SW480 (cell line): Measurements from ENCODE around the gene SUPT5H.
A peak's percentile ranks its signal among the peaks of the same experiment; 100 is the strongest.

Experiments
- DNase-seq: peaks from one replicate; pipeline ENCODE4 v3.0.0-alpha.2; 2016; ENCODE audit warnings: low spot score

The SUPT5H gene

GRCh38 chr19:39409208-39410016 is 36.0 kb upstream of the SUPT5H start:
- peak; percentile 99 for DNase-seq

- DNase-seq = peak; percentile 54
Observed at GRCh38 chr19:39410017-39410830, 35.2 kb upstream of the SUPT5H start.

GRCh38 chr19:39410831-39411080 is 34.6 kb upstream of the SUPT5H start:
- no peak for DNase-seq

GRCh38 chr19:39411081-39411831 is 34.1 kb upstream of the SUPT5H start:
- DNase-seq = peak; percentile 87

- peak; percentile 96 for DNase-seq
Observed at GRCh38 chr19:39411832-39412099, 33.6 kb upstream of the SUPT5H start.

GRCh38 chr19:39412100-39412866 is 33.1 kb upstream of the SUPT5H start, which contains the start of gene PLEKHG2:
Gene PLEKHG2 (plus strand): TSS chr19:39412669. CDS start chr19:39414087, 1,418 bp downstream.
- peak; percentile 100 for DNase-seq

GRCh38 chr19:39412867-39413271 is 32.5 kb upstream of the SUPT5H start:
- no peak for DNase-seq

- peak; percentile 47 for DNase-seq
Observed at GRCh38 chr19:39413272-39413910, 32.0 kb upstream of the SUPT5H start.

GRCh38 chr19:39413911-39414608 is 31.3 kb upstream of the SUPT5H start:
- DNase-seq = no peak

- no peak for DNase-seq
Observed at GRCh38 chr19:39415111-39416046, 30.0 kb upstream of the SUPT5H start.

GRCh38 chr19:39416152-39417120 is 28.9 kb upstream of the SUPT5H start:
- no peak for DNase-seq

- DNase-seq = no peak
Observed at GRCh38 chr19:39417463-39418181, 27.8 kb upstream of the SUPT5H start.

GRCh38 chr19:39419003-39419402 is 26.4 kb upstream of the SUPT5H start:
- no peak for DNase-seq

GRCh38 chr19:39420769-39421168 is 24.6 kb upstream of the SUPT5H start:
- no peak for DNase-seq

GRCh38 chr19:39422020-39422419 is 23.4 kb upstream of the SUPT5H start:
- DNase-seq = no peak

GRCh38 chr19:39423258-39424086 is 21.9 kb upstream of the SUPT5H start:
- no peak for DNase-seq

GRCh38 chr19:39424934-39425333 is 20.4 kb upstream of the SUPT5H start:
- no peak for DNase-seq
